SK-N-MC (cell line): ENCODE measurements around the gene CEACAM5.

Experiments
- EZH2 ChIP-seq: fragments of 200-600 bp; sonication (generic); IDR thresholded peaks from one replicate; pipeline ENCODE4 v1.6.1; 2017; ENCODE audit warnings: antibody characterized with exemption
- FOXP2 ChIP-seq: optimal IDR thresholded peaks from 2 replicates; pipeline ENCODE3; 2011; ENCODE audit warnings: mild to moderate bottlenecking, moderate library complexity; ENCODE audit not compliant: insufficient read depth; ENCODE audit errors: extremely low read length, control extremely low read depth
- POLR2AphosphoS5 ChIP-seq: IDR thresholded peaks from 2 replicates; pipeline ENCODE4 v1.6.1; 2012; ENCODE audit warnings: mild to moderate bottlenecking, low read depth, low read length, borderline replicate concordance

- no peak for TF ChIP-seq EZH2
- no peak for TF ChIP-seq POLR2AphosphoS5
- no peak for TF ChIP-seq FOXP2
Measured at GRCh38 chr19:41699968-41700323, 8.5 kb upstream of the CEACAM5 start.
